Osteoblast (primary cell): ENCODE data around the gene MAPK9. TPM values are rescaled to one million over a fixed set of nuclear protein-coding genes. Genes with fewer than 3 reads are reported as not detected.
A peak's percentile ranks its signal among the peaks of the same experiment; 100 is the strongest.

Experiments used
- DNase-seq: peaks from one replicate; pipeline ENCODE4 v3.0.0; 2011; ENCODE audit warnings: low spot score, mixed read lengths; ENCODE audit not compliant: insufficient read length; ENCODE audit errors: missing footprints
- H2AFZ ChIP-seq: 2 replicates; pipeline ENCODE4 v1.6.0; 2011; ENCODE audit warnings: mild to moderate bottlenecking, low read length
- H3K27ac ChIP-seq: 2 replicates; pipeline ENCODE4 v1.5.1; 2011; ENCODE audit warnings: mild to moderate bottlenecking, low read depth, low read length, moderate library complexity
- H3K27me3 ChIP-seq: 2 replicates; pipeline ENCODE4 v1.6.0; 2012; ENCODE audit warnings: mild to moderate bottlenecking, control low read depth, inconsistent platforms, low read length, moderate library complexity; ENCODE audit not compliant: insufficient read depth
- H3K36me3 ChIP-seq: 2 replicates; pipeline ENCODE4 v1.5.1; 2011; ENCODE audit warnings: mild to moderate bottlenecking, low read length, control low read depth, moderate library complexity; ENCODE audit not compliant: insufficient read depth
- H3K4me1 ChIP-seq: 2 replicates; pipeline ENCODE4 v1.5.1; 2011; ENCODE audit warnings: mild to moderate bottlenecking, low read length, control low read depth, moderate library complexity; ENCODE audit not compliant: insufficient read depth
- H3K4me2 ChIP-seq: 2 replicates; pipeline ENCODE4 v1.6.0; 2011; ENCODE audit warnings: mild to moderate bottlenecking, low read length; ENCODE audit not compliant: insufficient read depth
- H3K4me3 ChIP-seq: fragments of 200-600 bp; sonication (generic); 3 replicates; pipeline ENCODE4 v1.5.1; 2012; ENCODE audit warnings: mild to moderate bottlenecking, low read length, inconsistent platforms; ENCODE audit not compliant: insufficient read depth
- H3K79me2 ChIP-seq: 2 replicates; pipeline ENCODE4 v1.6.0; 2012; ENCODE audit warnings: mild to moderate bottlenecking, low read length, control low read depth, inconsistent platforms; ENCODE audit not compliant: insufficient read depth
- H3K9me3 ChIP-seq: 2 replicates; pipeline ENCODE4 v1.5.1; 2011; ENCODE audit warnings: low read depth, low read length, control low read depth
- H4K20me1 ChIP-seq: 2 replicates; pipeline ENCODE4 v1.6.0; 2012; ENCODE audit warnings: mild to moderate bottlenecking, low read length, control low read depth; ENCODE audit not compliant: insufficient read depth
- CTCF ChIP-seq: IDR thresholded peaks from 2 replicates; pipeline ENCODE4 v1.5.1; 2011; ENCODE audit warnings: mild to moderate bottlenecking, low read depth, low read length, moderate library complexity; ENCODE audit errors: extremely low read depth
- total RNA-seq: library from RNA; depleted of rRNA; stranded (reverse); fragments of >200 nt; gene quantifications from 2 replicates; pipeline ENCODE4 v1.2.3, GENCODE V29; 2012

MAPK9 gene
- total RNA-seq, 1 donor, result 31.8 TPM

- H3K27ac ChIP-seq, result peak overlapping the region; percentile 12
Observed at GRCh38 chr5:180338001-180338707, 46.3 kb upstream of the MAPK9 start.

DNA sequence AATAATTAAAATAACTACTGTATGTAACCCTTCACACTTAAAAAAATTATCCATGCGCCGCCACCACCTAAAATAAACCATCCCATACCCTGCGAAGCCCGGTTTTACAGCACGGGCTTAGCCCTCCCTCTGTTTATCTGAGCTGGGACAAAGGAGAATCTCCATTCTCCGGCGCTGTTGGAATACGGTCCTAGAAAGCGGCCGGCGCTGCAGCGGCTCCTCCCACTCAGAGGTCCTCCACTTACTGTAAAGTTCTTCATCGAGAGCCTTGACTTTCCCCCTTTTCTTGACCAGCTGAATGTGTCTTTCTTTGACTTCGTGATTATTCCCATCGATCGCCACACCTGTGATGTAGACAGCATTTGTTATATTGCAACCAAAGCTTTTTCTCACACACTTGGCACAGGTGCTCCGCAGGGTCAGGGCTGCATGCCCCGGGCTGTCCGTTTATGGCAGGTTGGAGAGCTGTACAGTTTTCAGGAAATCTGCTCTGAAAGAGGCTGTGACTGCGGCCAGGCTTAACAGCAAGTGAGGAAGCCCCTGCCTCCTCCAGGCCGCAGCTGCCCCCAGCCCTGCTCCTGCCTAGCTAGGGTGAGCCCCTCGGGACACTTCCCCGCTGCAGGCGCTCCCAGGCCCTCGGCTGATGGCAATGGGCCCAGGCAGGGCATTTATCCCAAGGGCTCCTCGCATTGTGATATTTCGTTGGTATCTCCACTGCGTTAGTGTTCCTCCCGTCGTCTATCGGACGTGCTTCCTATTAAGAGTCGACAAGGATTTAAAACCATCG is 44.5 kb upstream of the MAPK9 start:
- H3K4me3 ChIP-seq, result no peak overlapping the region
- no peaks in the 10 kb centered on the region for H3K9me3 ChIP-seq
- H4K20me1 ChIP-seq, result no peaks in the 10 kb centered on the region
- H3K36me3 ChIP-seq, result peaks cover 34% of the 10 kb centered on the region
- H3K27ac ChIP-seq, result no peak overlapping the region
- H3K4me2 ChIP-seq, result no peak overlapping the region
- peaks cover 9% of the 10 kb centered on the region for H3K79me2 ChIP-seq
- DNase-seq, result no peak
- TF ChIP-seq CTCF, result no peak
- H3K27me3 ChIP-seq, result no peaks in the 10 kb centered on the region
- H2AFZ ChIP-seq, result no peak overlapping the region
- peaks cover 54% of the 10 kb centered on the region for H3K4me1 ChIP-seq

More at GRCh38 chr5:180338001-180338707, 46.3 kb upstream of the MAPK9 start:
- no peaks in the 10 kb centered on the region for H3K27me3 ChIP-seq
- no peak overlapping the region for H2AFZ ChIP-seq
- H3K4me3 ChIP-seq, result no peak overlapping the region
- H3K79me2 ChIP-seq, result peaks cover 16% of the 10 kb centered on the region
- no peaks in the 10 kb centered on the region for H4K20me1 ChIP-seq
- TF ChIP-seq CTCF, result no peak
- no peak overlapping the region for H3K4me2 ChIP-seq
- peak; percentile 88 for DNase-seq
- peaks cover 56% of the 10 kb centered on the region for H3K4me1 ChIP-seq
- no peaks in the 10 kb centered on the region for H3K9me3 ChIP-seq
- peaks cover 34% of the 10 kb centered on the region for H3K36me3 ChIP-seq

GRCh38 chr5:180335614-180336233 is 43.8 kb upstream of the MAPK9 start:
- TF ChIP-seq CTCF, result no peak
- no peak overlapping the region for H3K27ac ChIP-seq
- no peak overlapping the region for H3K4me3 ChIP-seq
- no peaks in the 10 kb centered on the region for H3K27me3 ChIP-seq
- H4K20me1 ChIP-seq, result no peaks in the 10 kb centered on the region
- H3K4me2 ChIP-seq, result no peak overlapping the region
- no peaks in the 10 kb centered on the region for H3K9me3 ChIP-seq
- H3K79me2 ChIP-seq, result peaks cover 4% of the 10 kb centered on the region
- H3K36me3 ChIP-seq, result peaks cover 34% of the 10 kb centered on the region
- peak; percentile 62 for DNase-seq
- no peak overlapping the region for H2AFZ ChIP-seq
- peaks cover 50% of the 10 kb centered on the region for H3K4me1 ChIP-seq
